Measurements from ENCODE around the gene DMPK.
A peak's percentile ranks its signal among the peaks of the same experiment; 100 is the strongest.
"Not testable (repeated sequence)": the region's sequence is repeated elsewhere in the genome, so short reads cannot be mapped to it uniquely, and the experiment has no call there.

Gene DMPK

GRCh38 chr19:45814851-45815480 lies 32.7 kb upstream of the DMPK start, which contains the start of gene RSPH6A:
RSPH6A (minus strand) TSS chr19:45815308; CDS start chr19:45815176, 132 bp downstream.
- no peak for DNase-seq

GRCh38 chr19:45814166-45814780 lies 32.0 kb upstream of the DMPK start:
- no peak for DNase-seq

DNA sequence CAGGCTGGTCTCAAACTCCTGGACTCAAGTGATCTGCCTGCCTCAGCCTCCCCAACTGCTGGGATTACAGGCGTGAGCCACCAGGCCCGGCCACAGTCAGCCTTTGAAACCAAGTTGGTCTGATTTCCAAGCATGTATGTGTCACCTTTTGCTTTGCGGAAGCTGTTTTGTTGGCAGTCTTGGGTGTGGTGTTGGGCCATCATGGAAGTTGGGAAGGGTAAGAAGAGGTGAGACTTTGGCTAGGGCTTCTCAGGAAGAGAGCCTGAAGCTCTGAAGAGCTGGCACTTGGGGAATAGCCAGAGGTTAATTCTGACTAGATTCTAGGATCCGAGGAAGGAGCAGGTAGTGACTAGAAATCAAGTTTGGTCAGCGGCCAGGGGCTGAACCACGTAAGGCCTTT lies 30.0 kb upstream of the DMPK start:
- no peak for DNase-seq

GRCh38 chr19:45809643-45810159 lies 27.4 kb upstream of the DMPK start:
- DNase-seq, result no peak

GRCh38 chr19:45805719-45806118 lies 23.4 kb upstream of the DMPK start:
- no peak for DNase-seq

DNA sequence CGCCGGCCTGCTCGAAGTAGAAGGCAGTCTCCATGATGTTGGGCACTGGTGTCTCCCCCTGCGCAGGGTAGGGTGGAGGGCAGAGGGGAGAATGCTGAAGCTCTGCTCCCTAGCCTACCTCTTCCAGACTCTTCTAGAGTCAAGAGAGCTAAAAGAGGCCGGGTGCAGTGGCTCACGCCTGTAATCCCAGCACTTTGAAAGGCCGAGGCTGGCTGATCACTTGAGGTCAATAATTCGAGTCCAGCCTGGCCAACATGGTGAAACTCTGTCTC lies 22.6 kb upstream of the DMPK start:
- DNase-seq, result no peak

GRCh38 chr19:45804140-45804958 lies 22.1 kb upstream of the DMPK start:
- DNase-seq, result no peak

DNA sequence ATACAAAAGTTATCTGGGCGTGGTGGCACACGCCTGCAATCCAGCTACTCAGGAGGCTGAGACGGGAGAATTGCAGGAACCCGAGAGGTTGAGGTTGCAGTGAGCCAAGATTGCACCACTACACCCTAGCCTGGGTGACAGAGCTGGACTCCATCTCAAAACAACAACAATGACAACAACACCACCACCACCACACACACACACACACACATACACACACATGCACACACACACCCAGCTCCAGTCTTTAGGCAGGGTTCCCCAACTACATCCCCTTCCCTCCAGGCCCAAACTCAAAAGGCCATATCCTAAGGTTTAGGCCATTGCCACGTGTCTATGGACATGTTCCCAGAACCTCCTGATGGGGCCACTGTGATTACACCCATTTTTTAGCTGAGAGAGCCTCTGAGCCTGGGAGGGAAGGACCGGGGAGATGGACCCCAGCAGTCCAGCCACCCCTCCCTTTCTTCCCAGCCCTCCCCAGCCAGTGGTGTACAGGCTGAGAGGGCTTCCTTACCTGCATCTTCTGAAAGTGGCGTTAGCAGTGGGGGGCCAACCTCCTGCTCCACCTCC lies 19.4 kb upstream of the DMPK start:
- DNase-seq, result no peak

DNA sequence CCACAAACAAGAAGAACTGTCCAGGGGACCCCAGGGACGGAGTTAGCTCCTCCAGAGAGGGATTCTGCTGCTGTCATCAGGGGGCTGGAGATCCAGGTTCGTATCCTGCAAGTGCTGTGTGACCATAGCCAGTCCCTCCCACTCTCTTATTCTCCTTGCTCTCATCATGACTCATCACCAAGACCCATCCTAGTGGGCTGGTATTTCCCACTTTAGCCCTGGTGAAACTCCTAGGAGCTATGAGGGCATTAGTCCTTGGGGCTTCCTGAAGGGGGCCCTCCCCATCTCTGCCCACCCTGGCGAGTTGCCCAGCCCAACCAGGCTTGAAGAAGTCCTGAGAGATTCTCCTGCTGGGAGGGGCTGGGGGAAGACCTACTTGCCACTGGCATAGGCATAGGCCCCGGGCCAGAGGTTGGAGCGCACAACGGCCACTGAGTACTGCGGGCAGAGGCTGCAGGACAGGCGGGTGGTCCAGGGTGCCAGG lies 17.8 kb upstream of the DMPK start:
- DNase-seq, result no peak

GRCh38 chr19:45799541-45799940 lies 17.3 kb upstream of the DMPK start:
- DNase-seq, result not testable (repeated sequence)

DNA sequence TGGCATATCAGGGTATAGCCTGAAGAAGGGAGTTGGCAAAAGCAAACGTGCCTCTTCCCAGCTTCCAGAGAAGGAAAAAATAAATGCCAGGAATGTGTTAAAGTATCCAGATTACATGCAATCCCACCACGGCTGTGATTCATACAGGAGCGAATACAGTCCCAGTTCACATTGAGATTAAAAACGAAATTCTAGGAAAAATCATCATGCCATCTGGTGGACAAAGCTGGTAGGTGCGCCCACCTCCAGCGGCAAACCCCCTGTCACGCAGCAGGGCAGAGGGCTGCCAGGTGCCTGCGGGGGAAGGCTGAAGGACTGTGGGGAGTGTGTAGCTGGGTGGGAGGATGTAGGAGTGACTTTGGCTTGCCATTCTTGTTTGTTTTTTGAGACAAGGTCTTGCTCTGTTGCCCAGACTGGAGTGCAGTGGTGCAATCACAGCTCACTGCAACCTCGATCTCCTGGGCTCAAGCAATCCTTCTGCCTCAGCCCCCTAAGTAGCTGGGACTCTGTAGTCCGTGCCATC lies 16.8 kb upstream of the DMPK start:
- DNase-seq, result peak; percentile 53

DNA sequence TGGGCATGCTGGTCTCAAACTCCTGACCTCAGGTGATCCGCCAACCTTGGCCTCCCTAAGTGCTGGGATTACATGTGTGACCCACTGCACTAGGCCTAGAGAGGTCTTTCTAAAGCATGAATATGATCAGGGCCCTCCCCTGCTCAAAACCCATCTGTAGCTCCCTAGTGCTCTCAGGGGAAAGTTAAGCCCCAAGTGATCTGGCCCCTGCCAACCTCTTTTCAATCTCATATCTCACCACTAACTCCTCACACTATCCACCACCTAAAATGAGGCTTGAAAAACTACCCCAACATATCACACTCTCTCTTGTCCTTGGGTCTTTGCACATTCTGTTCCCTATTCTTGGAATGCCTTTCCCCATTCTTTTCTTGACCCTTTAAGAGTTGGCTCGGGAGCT lies 12.3 kb upstream of the DMPK start:
- DNase-seq, result no peak

GRCh38 chr19:45793876-45794275 lies 11.6 kb upstream of the DMPK start:
- DNase-seq, result no peak

DNA sequence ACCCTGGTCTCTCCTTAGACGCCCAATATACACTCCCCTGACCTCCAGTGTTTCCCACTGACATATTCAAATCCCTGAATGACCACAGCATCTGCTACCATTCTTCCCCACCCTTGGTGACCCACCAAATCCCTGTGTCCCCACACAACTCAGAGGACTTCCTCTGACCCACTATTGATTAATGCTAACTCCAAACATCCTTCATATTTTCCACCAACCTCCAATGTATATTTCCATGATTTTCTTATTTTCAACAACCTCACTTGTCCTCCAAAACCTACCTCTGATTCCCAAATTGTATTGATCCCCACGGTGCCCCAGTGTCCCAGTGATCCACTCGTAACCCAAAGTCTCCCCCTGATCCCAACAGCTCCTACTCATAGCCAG lies 10.9 kb upstream of the DMPK start:
- no peak for DNase-seq

DNA sequence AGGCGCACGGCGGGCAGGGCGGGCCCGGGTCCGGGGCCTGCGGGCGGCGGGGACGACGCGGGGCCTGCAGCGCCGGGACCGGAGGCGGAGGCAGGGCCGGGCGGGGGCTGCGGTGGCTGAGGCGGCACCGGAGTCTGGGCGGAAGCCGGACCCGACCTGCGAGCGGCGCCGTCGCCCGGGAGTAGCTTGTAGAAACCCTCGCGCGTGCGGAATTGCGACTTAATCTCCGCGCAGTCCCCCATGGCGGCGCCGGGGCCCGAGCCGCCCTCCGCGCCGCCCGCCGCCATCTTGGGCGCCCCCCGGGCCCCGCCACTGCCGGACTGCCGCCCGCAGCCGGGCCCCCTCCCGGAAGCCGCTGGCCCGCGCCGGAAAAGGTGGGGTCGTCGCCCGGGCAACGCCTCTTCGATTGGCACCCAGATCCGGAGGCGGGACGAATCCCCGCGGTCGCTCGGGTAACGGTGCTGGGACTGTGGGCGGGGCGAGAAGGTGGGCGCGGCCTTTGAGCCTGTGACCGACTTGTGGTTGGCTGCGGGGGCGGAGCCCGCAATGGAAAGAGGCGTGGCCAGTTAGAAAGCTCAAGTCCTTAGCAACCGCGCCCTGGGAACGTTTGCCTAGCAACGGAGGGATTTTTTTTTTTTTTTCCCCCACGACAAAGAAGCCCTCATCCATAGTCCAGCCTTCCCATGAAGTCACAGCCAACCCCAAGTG lies 10.3 kb upstream of the DMPK start, which contains the start of gene DMWD:
Gene DMWD, minus strand, starts transcription at position 376 of the 708 bp plus-strand sequence. Its CDS starts 89 bp downstream, at position 287.
- DNase-seq, result peak; percentile 99

DNA sequence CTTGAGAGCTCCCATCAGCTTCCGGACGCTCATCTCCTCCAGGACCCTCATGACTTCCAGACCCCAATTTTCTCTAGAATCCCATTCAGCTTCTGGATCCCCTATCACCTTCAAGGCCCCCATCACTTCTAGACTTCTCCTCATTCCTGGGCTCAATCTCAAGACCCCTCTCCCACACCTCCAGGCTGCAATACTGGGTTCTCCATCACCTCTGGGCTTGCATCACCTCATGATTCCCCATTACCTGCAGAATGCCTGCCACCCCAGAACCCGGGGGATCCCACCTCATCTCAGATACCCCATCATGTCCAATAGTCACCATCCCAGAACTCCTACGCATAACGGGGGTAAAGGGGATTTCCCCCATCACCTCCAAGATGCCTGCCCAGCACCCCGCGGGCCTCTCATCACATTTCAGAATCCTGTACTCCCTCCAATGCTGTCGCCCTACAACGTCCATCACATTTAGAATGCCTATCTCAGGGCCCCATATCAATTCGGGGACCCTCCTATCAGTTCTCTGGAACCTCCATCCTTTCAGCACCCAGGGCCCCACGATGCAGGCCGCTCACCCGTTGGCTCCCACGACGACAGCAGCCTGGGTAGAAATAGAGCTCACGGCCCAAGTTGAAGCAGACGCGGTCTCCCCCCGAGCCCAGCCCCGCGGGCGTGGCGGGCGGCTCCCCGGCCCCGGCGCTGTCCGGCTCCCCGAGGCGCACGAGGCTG lies 9.6 kb upstream of the DMPK start:
- no peak for DNase-seq

- DNase-seq, result no peak
Observed at GRCh38 chr19:45790942-45791341, 8.7 kb upstream of the DMPK start.

- DNase-seq, result no peak
Observed at GRCh38 chr19:45789035-45789786, 6.9 kb upstream of the DMPK start.

DNA sequence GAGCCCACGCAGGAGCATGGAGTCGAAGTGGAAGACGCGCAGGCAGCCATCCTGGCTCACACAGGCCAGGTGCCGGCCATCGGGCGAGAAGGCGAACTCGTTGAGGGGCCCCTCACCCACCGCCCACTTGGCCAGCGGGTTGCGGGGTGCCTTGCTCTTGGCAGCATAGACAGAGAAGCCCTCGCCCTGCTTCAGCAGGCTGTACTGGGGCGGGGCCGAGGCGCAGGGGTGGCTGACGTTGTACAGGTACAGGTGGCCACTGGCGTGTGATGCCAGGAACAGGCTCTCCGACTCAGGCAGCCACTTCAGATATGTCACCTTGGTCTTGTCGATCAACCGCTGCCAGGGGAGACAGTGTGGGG lies 4.2 kb upstream of the DMPK start:
- no peak for DNase-seq

DNA sequence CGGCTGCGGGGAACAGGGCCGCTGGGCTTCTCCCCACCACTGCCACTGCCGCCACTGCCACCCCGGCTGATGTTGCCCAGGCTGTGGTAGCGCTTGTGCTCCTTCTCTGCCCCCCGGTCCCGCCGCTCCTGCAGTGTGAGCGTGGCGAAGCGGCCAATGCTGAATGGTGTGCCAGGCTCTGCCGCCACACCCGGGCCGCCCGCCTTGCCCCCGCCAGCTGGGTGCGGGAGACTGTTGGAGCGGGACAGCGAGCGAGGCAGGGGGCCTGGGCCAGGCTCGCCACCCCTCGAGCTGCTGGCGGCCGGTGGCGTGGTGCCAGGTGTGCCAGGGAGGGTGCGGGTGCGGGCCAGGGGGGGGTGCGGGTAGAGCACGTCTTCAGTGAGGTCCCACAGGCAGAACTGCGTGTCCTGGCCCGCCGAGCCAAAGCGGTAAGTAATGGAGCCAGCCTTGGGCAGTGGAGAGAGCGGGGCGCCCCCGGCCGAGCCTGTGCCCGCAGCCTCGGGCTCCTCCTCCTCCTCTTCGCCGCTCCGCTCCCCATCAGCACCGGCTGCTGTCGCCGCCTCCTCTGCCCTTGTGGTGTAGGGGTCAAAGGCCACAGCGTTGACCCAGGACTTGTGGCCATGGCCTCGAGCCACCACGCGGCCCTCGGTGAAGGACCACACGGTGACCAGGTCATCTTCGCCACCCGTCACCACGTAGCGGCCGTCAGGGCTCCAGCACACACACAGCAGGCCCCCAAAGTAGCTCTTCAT lies 3.7 kb upstream of the DMPK start:
- no peak for DNase-seq

Data from effector CD4-positive, alpha-beta T cell (primary cell).